Effector memory CD4-positive, alpha-beta T cell (primary cell): ENCODE measurements around the gene LCNL1.

Source experiments
- DNase-seq, 3 donors: peaks; one replicate each; pipeline ENCODE4 v3.0.0-alpha.2; 2020
- H3K27ac ChIP-seq: 2 replicates; pipeline ENCODE4 v1.7.0; 2013; ENCODE audit warnings: mild to moderate bottlenecking, low read length, moderate library complexity; ENCODE audit not compliant: insufficient read depth, poor library complexity, severe bottlenecking
- H3K27me3 ChIP-seq: replicated peaks from 2 replicates; pipeline ENCODE4 v1.7.0; 2013; ENCODE audit warnings: mild to moderate bottlenecking, low read length; ENCODE audit not compliant: insufficient read depth, control insufficient read depth, poor library complexity, severe bottlenecking
- H3K36me3 ChIP-seq: 2 replicates; pipeline ENCODE4 v1.7.0; 2013; ENCODE audit warnings: mild to moderate bottlenecking, low read length, moderate library complexity; ENCODE audit not compliant: control insufficient read depth, insufficient read depth
- H3K4me1 ChIP-seq: 2 replicates; pipeline ENCODE4 v1.7.0; 2013; ENCODE audit warnings: low read length, mild to moderate bottlenecking; ENCODE audit not compliant: control insufficient read depth, insufficient read depth, poor library complexity, severe bottlenecking
- H3K4me3 ChIP-seq: 2 replicates; pipeline ENCODE4 v1.7.0; 2013; ENCODE audit warnings: low read length, low read depth, mild to moderate bottlenecking; ENCODE audit not compliant: insufficient read depth, poor library complexity, severe bottlenecking
- H3K9me3 ChIP-seq: 2 replicates; pipeline ENCODE4 v1.7.0; 2013; ENCODE audit warnings: mild to moderate bottlenecking, low read length, moderate library complexity; ENCODE audit not compliant: control insufficient read depth

The LCNL1 gene

DNA sequence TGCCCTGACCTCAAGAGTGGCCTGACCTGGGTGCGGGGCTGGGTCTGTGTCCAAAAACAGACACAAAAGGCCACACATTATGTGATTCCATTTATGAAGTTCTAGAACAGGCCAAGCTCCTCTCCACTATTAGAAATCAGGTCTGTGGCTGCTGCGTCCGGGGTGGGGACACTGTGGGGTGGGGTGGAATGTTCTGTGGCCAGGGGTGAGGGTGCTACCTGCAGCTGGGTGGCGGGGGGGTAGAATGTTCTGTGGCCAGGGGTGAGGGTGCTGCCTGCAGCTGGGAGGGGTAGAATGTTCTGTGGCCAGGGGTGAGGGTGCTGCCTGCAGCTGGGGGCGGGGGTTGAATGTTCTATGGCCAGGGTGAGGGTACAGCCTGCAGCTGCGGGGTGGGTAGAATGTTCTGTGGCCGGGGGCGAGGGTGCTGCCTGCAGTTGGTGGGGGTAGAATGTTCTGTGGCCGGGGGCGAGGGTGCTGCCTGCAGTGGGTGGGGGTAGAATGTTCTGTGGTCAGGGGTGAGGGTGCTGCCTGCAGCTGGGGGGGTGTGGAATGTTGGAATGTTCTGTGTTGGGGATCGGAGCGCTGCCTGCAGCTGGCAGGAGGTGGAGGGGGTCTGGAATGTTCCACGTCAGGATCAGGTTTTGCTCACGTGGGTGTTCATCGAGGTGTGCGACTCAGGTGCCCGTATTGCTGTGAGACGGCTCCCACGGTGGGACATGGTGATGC, 22.4 kb upstream of the LCNL1 start:
- peaks cover 52% of the 10 kb centered on the region for H3K4me1 ChIP-seq
- no peaks in the 10 kb centered on the region for H3K27me3 ChIP-seq
- no peak overlapping the region for H3K4me3 ChIP-seq
- peak in 2 of 3 donors; percentile 15 to 28 for DNase-seq
- no peaks in the 10 kb centered on the region for H3K36me3 ChIP-seq
- peak overlapping the region; percentile 21 for H3K27ac ChIP-seq
- H3K9me3 ChIP-seq: no peaks in the 10 kb centered on the region

DNA sequence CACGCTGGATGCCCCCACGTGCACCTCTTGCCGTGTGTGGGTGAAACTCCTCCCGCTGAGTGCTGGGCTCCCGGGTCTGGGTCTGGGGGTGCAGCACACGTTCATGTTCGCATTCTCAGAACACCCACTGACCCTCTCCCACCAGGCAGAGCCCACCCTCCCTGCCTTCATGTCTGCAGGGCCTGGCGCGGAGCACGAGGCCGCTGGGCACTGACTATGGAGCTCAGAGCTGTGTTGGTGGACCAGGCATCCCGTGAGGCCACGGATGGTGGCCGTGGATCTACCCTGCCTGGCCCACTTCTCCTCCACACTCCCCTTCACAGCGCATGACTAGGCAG, 21.9 kb upstream of the LCNL1 start:
- H3K27ac ChIP-seq: no peak overlapping the region
- peaks cover 56% of the 10 kb centered on the region for H3K4me1 ChIP-seq
- no peaks in the 10 kb centered on the region for H3K9me3 ChIP-seq
- no peak for DNase-seq
- no peaks in the 10 kb centered on the region for H3K27me3 ChIP-seq
- no peaks in the 10 kb centered on the region for H3K36me3 ChIP-seq
- H3K4me3 ChIP-seq: no peak overlapping the region

DNA sequence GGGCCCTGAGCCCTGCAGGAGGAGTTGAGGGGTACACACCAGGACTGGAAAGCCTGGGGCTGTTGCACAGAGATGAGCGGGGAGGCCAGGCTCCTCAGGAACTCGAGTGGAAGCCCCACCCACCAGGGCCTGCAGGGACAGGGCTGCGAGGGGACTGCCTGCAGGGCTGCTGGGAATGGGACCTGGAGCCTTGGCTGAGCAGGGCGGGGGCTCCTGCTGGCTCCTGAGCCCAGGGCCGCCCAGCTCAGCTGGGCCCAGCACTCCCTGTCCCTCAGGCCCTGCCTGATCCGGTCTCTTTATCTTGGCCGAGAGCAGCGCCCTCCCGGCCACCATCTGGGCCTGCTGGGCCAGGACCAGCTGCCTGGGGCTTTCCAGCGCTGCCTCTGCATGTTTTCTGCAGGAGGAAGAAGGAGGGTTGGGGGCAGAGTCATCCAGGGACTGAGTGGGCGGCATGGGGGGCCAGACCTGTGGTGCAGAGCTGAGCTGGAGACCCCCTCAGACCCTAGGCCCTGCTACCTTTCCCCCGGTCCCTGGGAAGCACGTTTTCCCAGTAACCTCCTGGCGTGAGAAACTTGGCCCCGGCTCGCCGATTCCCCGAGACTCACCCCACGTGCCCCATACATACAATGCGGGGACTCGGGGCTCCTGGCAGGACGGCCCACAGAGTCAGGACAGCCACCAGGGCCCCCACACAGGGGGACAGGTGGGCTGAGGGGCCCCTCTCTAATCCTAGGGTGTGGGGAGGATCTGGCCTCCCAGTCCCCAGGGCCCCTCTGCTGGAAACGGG, 21.3 kb upstream of the LCNL1 start:
- no peaks in the 10 kb centered on the region for H3K36me3 ChIP-seq
- no peak for DNase-seq
- no peaks in the 10 kb centered on the region for H3K27me3 ChIP-seq
- no peak overlapping the region for H3K27ac ChIP-seq
- no peak overlapping the region for H3K4me3 ChIP-seq
- H3K4me1 ChIP-seq: peaks cover 61% of the 10 kb centered on the region
- no peaks in the 10 kb centered on the region for H3K9me3 ChIP-seq

DNA sequence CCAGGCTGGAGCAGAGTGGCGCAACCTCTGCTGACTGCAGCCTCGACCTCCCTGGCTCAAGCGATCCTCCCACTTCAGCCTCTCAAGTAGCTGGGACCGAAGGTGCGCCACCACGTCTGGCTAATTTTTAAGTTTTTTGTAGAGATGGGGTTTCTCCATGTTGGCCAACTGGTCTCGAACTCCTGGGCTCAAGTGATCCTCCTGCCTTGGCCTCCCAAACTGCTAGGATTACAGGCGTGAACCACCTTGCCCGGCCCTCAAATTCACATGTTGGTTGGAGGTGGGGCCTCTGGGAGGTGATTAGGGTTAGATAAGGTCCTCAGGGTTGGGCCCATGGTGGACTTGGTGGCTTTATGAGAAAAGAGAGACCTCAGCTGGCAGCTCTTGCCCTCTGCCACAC, 20.6 kb upstream of the LCNL1 start:
- no peaks in the 10 kb centered on the region for H3K36me3 ChIP-seq
- H3K9me3 ChIP-seq: no peaks in the 10 kb centered on the region
- DNase-seq: no peak
- H3K4me1 ChIP-seq: peaks cover 61% of the 10 kb centered on the region
- no peak overlapping the region for H3K4me3 ChIP-seq
- H3K27ac ChIP-seq: no peak overlapping the region
- H3K27me3 ChIP-seq: no peaks in the 10 kb centered on the region

DNA sequence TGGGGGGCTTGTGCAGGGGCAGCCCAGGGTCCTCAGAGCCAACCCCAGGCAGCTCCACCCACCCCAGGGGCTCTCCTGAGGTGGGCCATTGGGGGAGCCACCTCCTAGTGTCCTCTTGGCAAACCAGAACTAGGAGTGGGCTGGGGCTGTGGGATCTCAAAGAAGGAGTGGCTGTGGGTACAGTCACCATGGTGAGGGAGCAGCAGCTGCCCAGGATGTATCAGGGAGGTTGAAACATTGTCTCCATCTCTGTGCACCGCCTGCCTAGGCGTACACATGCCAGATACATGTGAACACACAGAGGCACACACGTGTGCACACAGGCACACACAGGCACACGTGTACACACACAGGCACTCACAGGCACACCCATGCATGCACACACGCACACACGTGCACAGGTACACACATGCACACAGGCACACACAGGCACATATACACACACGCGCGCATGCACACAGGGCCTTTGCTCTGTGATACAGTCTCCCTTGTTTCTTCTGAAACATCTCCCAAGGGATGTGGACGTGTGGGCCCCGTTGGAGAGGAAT, 20.0 kb upstream of the LCNL1 start:
- H3K4me1 ChIP-seq: peaks cover 61% of the 10 kb centered on the region
- no peaks in the 10 kb centered on the region for H3K36me3 ChIP-seq
- no peak for DNase-seq
- H3K27ac ChIP-seq: no peak overlapping the region
- H3K4me3 ChIP-seq: no peak overlapping the region
- no peaks in the 10 kb centered on the region for H3K9me3 ChIP-seq
- H3K27me3 ChIP-seq: no peaks in the 10 kb centered on the region

DNA sequence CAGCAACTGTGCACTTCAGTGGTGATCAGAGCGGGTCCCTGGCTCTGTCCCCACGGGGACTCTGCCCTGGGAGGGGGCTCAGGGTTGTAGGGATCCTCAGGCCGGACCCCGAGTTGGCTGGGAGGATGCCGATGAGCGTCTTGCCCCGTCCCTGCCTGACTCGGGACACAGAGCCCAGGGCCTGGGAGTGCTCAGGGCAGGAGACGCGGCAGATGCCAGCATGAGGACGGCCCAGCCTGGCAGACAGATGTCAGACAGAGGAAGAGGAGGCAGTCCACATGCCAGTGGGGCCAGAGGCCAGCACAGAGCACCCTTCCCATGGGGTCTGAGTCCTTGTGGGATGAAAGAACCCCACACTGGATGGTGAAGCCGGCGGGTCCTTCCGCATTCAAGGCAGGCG, 19.5 kb upstream of the LCNL1 start:
- Histone ChIP-seq H3K4me1 (peaks cover 61% of the 10 kb centered on the region), H3K9me3 (no peaks in the 10 kb centered on the region), H3K36me3 (no peaks in the 10 kb centered on the region), H3K27me3 (no peaks in the 10 kb centered on the region), H3K4me3 (no peak overlapping the region), H3K27ac (no peak overlapping the region)
- DNase-seq: no peak

DNA sequence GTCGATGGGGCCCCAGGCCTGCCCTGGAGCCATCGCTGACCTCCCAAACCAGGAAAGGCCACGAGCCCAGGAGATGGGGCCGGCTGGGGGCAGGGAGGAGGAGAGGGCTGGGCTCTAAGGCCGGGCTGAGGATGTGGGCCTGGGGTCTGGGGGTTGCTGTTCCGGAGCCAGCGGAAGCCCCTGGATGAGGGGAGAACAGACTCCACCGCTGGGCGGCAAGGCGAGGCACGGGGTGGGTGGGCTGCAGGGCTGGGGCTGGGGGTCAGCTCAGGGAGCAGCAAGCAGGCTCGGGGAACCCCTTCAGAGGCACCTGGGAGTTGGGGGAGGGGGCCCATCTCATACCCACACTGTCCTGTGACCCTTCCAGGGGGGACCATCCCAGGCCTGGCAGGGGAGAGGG, 19.0 kb upstream of the LCNL1 start:
- Histone ChIP-seq H3K36me3 (no peaks in the 10 kb centered on the region), H3K27ac (peak overlapping the region; percentile 18), H3K9me3 (no peaks in the 10 kb centered on the region), H3K4me1 (peaks cover 61% of the 10 kb centered on the region), H3K27me3 (no peaks in the 10 kb centered on the region), H3K4me3 (no peak overlapping the region)
- no peak for DNase-seq

DNA sequence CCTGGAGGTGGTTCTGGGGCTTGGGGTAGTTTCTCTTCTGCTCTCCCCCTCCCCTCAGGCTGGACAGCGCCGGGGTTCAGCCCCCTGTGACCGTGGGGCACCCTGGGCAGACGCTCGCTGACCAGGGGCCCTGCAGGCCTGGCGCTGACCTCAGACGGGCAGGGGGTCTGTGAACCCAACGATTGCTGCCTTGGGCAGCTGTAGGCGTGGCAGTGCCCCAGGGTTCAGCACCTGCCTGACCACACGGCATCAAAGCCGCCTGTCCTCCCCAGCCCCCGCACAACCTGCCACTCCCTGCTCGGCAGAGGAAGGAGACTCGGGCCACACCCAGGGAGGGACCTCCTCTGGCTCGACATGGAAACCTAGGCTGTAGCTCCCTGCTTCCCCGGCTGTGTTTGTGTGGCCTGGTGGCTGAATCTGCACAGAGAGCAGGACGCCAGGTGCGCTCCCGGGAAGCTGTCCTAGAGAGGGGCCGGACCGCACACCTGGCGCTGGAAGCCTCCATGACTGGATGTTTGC, 18.6 kb upstream of the LCNL1 start:
- Histone ChIP-seq H3K4me1 (peaks cover 56% of the 10 kb centered on the region), H3K9me3 (no peaks in the 10 kb centered on the region), H3K27me3 (no peaks in the 10 kb centered on the region), H3K4me3 (no peak overlapping the region), H3K27ac (peak overlapping the region; percentile 18), H3K36me3 (no peaks in the 10 kb centered on the region)
- no peak for DNase-seq

DNA sequence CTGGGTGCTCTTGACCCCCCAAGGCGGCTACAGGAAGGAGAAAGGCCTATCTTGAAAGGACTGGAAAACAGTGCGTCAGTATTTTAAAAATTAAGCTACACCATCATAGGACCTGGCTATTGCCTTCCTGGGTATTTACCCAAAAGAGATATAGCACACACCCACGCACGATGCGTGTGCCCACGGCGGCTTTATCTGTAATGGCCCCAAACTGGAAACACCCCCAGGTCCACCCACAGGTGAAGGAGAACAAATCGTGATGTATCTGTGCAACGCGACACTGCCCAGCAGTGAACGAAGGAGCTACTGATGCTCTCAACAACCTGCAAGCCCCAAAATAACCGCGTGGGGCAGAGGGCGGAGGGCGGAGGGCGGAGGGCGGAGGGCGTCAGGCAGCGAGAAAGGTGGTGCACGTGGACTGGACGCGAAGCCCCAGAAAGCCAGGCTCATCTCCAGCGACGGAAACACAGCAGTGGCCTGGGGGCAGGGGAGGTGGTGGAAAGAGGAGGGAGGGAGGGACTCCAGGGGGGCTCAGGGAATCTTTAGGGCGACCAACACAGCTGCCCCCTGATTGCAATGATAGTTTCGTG, 17.9 kb upstream of the LCNL1 start:
- DNase-seq: no peak
- H3K9me3 ChIP-seq: no peaks in the 10 kb centered on the region
- H3K4me1 ChIP-seq: peaks cover 49% of the 10 kb centered on the region
- H3K27ac ChIP-seq: peak overlapping the region; percentile 18
- no peaks in the 10 kb centered on the region for H3K27me3 ChIP-seq
- H3K4me3 ChIP-seq: no peak overlapping the region
- no peaks in the 10 kb centered on the region for H3K36me3 ChIP-seq
